Measurements from ENCODE around the gene TMEM250.

GRCh38 chr9:136104488-136104800, 14.2 kb downstream of the TMEM250 start:
- TF ChIP-seq CTCF (conservative IDR thresholded peaks at IDR 0.05) (no peak), ZFX (IDR thresholded peaks at IDR 0.05) (no peak)
